ENCODE data around the gene STMN1.
"Not testable (repeated sequence)": the region's sequence is repeated elsewhere in the genome, so short reads cannot be mapped to it uniquely, and the experiment has no call there.

Gene STMN1

GRCh38 chr1:25905680-25906643 lies at the start of gene STMN1:
Gene STMN1, minus strand, starts transcription at chr1:25906419. Its CDS starts 1,743 bp downstream, at chr1:25904676.
- peak; percentile 78 for DNase-seq (ENCODE audit: low read depth, low spot score)

- no peak for DNase-seq (ENCODE audit: low read depth, low spot score)
Observed at GRCh38 chr1:25955553-25955952, 49.3 kb upstream of the STMN1 start.

- no peak for DNase-seq (ENCODE audit: low read depth, low spot score)
Observed at GRCh38 chr1:25954282-25954938, 48.2 kb upstream of the STMN1 start.

GRCh38 chr1:25952841-25953401 lies 46.7 kb upstream of the STMN1 start:
- no peak for DNase-seq (ENCODE audit: low read depth, low spot score)

- no peak for DNase-seq (ENCODE audit: low read depth, low spot score)
Observed at GRCh38 chr1:25948641-25949040, 42.4 kb upstream of the STMN1 start.

GRCh38 chr1:25947027-25947426 lies 40.8 kb upstream of the STMN1 start:
- DNase-seq (ENCODE audit: low read depth, low spot score): no peak

- DNase-seq (ENCODE audit: low read depth, low spot score): no peak
Observed at GRCh38 chr1:25945761-25946160, 39.5 kb upstream of the STMN1 start.

- no peak for DNase-seq (ENCODE audit: low read depth, low spot score)
Observed at GRCh38 chr1:25944986-25945385, 38.8 kb upstream of the STMN1 start.

- not testable (repeated sequence) for DNase-seq (ENCODE audit: low read depth, low spot score)
Observed at GRCh38 chr1:25943511-25943910, 37.3 kb upstream of the STMN1 start.

GRCh38 chr1:25936947-25937346 lies 30.7 kb upstream of the STMN1 start:
- DNase-seq (ENCODE audit: low read depth, low spot score): no peak

- no peak for DNase-seq (ENCODE audit: low read depth, low spot score)
Observed at GRCh38 chr1:25933479-25934365, 27.5 kb upstream of the STMN1 start.

GRCh38 chr1:25932811-25933400 lies 26.7 kb upstream of the STMN1 start:
- DNase-seq (ENCODE audit: low read depth, low spot score): not testable (repeated sequence)

- no peak for DNase-seq (ENCODE audit: low read depth, low spot score)
Observed at GRCh38 chr1:25932321-25932720, 26.1 kb upstream of the STMN1 start.

- DNase-seq (ENCODE audit: low read depth, low spot score): no peak
Observed at GRCh38 chr1:25929016-25929415, 22.8 kb upstream of the STMN1 start.

- no peak for DNase-seq (ENCODE audit: low read depth, low spot score)
Observed at GRCh38 chr1:25927521-25928265, 21.5 kb upstream of the STMN1 start.

- no peak for DNase-seq (ENCODE audit: low read depth, low spot score)
Observed at GRCh38 chr1:25926731-25927496, 20.7 kb upstream of the STMN1 start.

- no peak for DNase-seq (ENCODE audit: low read depth, low spot score)
Observed at GRCh38 chr1:25924454-25924853, 18.2 kb upstream of the STMN1 start.

- no peak for DNase-seq (ENCODE audit: low read depth, low spot score)
Observed at GRCh38 chr1:25922971-25923552, 16.8 kb upstream of the STMN1 start.
